ENCODE measurements around the gene SERPINE2. TPM values are rescaled to one million over a fixed set of nuclear protein-coding genes. Genes with fewer than 3 reads are reported as not detected.
A peak's percentile ranks its signal among the peaks of the same experiment; 100 is the strongest.

Gene SERPINE2
- total and polyA plus RNA-seq, 10 donors: 20.9 to 105 (median 33.2) TPM

GRCh38 chr2:223969315-223969714, 69.8 kb downstream of the SERPINE2 start:
- no peak overlapping the region for H3K4me3 ChIP-seq
- no peak for TF ChIP-seq POLR2A (IDR thresholded peaks at IDR 0.05)
- 45 to 90% (median 83%) methylated on average over 1 to 3 of the region's 3 CpGs; no CpG with 5 or more reads in 1 of the 5 donors for WGBS, 5 donors
- H3K27ac ChIP-seq: no peak overlapping the region
- H3K9me3 ChIP-seq: no peaks in the 10 kb centered on the region
- H3K36me3 ChIP-seq: peaks cover 0 to 49% (median 39%) of the 10 kb centered on the region in 6 donors
- DNase-seq: no peak
- no peaks in the 10 kb centered on the region for H3K27me3 ChIP-seq (replicated peaks in 1 of 7)
- peaks cover 0 to 16% (median 5%) of the 10 kb centered on the region in 6 donors for H3K4me1 ChIP-seq
- intact Hi-C loops (cut with DNase I; ENCODE audit: low total_unique reads): no loop called here

- TF ChIP-seq POLR2AphosphoS5 (IDR thresholded peaks at IDR 0.05) (no peak), POLR2A (IDR thresholded peaks at IDR 0.05) (no peak), CTCF (IDR thresholded peaks at IDR 0.05 in 8 of 11, conservative IDR thresholded peaks at IDR 0.05 in 3 of 11) (no peak)
- H3K27me3 ChIP-seq (replicated peaks in 1 of 7): no peaks in the 10 kb centered on the region
- WGBS, 5 donors: 84 to 91% (median 89%) methylated on average over 2 of the region's 2 CpGs
- no peak overlapping the region for H3K27ac ChIP-seq
- DNase-seq: no peak
- peaks cover 3 to 29% (median 15%) of the 10 kb centered on the region in 6 donors for H3K4me1 ChIP-seq
- intact Hi-C loops (cut with DNase I; ENCODE audit: low total_unique reads): no loop called here
- peaks cover 0 to 60% (median 44%) of the 10 kb centered on the region in 6 donors for H3K36me3 ChIP-seq
- H3K4me3 ChIP-seq: no peak overlapping the region
- no peaks in the 10 kb centered on the region for H3K9me3 ChIP-seq
These were observed 71.1 kb downstream of the SERPINE2 start for GRCh38 chr2:223967981-223968380.

- TF ChIP-seq POLR2AphosphoS5 (IDR thresholded peaks at IDR 0.05) (no peak), POLR2A (IDR thresholded peaks at IDR 0.05) (no peak), CTCF (IDR thresholded peaks at IDR 0.05 in 8 of 11, conservative IDR thresholded peaks at IDR 0.05 in 3 of 11) (no peak)
- H3K9me3 ChIP-seq: no peaks in the 10 kb centered on the region
- peaks cover 0 to 53% (median 16%) of the 10 kb centered on the region in 6 donors for H3K36me3 ChIP-seq
- H3K4me1 ChIP-seq: peaks cover 51 to 88% (median 73%) of the 10 kb centered on the region in 6 donors
- intact Hi-C loops (cut with DNase I; ENCODE audit: low total_unique reads): no loop called here
- H3K27me3 ChIP-seq (replicated peaks in 1 of 7): no peaks in the 10 kb centered on the region
- peak overlapping the region in 4 of 8 donors; percentile 13 to 44 (median 26) for H3K27ac ChIP-seq
- peak overlapping the region in 3 of 8 donors; percentile 6 to 95 (median 91) for H3K4me3 ChIP-seq
- WGBS, 5 donors: 30 to 44% (median 36%) methylated on average over 5 of the region's 5 CpGs
- no peak for DNase-seq
These were observed 79.4 kb downstream of the SERPINE2 start for GRCh38 chr2:223959688-223960087.

GRCh38 chr2:223957092-223957851, 81.8 kb downstream of the SERPINE2 start, which contains the start of gene MRPL44:
MRPL44 (plus strand) TSS chr2:223957463; CDS start chr2:223957473, 10 bp downstream.
- peak within 1 kb of the TSS; percentile 68 to 95 (median 87) for H3K4me3 ChIP-seq

More at GRCh38 chr2:223957092-223957851, 81.8 kb downstream of the SERPINE2 start, which contains the start of gene MRPL44:
- peaks cover 0 to 29% (median 5%) of the 10 kb centered on the region in 6 donors for H3K36me3 ChIP-seq
- DNase-seq: peak; percentile 100
- WGBS, 5 donors: 1% methylated on average over 42 to 65 of the region's 65 CpGs
- intact Hi-C loops (cut with DNase I; ENCODE audit: low total_unique reads): no loop called here
- TF ChIP-seq CTCF (IDR thresholded peaks at IDR 0.05 in 8 of 11, conservative IDR thresholded peaks at IDR 0.05 in 3 of 11) (peak in 6 of 11 experiments; percentile 17 to 42 (median 28)), POLR2A (IDR thresholded peaks at IDR 0.05) (peak in 2 of 3 donors; percentile 53 to 97), POLR2AphosphoS5 (IDR thresholded peaks at IDR 0.05) (peak; percentile 92 to 95 (median 92))
- H3K9me3 ChIP-seq: no peaks in the 10 kb centered on the region
- H3K27ac ChIP-seq: peak within 1 kb of the TSS; percentile 81 to 93 (median 90)
- no peaks in the 10 kb centered on the region for H3K27me3 ChIP-seq (replicated peaks in 1 of 7)
- H3K4me1 ChIP-seq: peaks cover 39 to 75% (median 58%) of the 10 kb centered on the region in 6 donors
